MM.1S (cell line): ENCODE results near the gene LDLRAD4.

Source experiments
- DNase-seq: peaks from one replicate; pipeline ENCODE4 v3.0.0-alpha.2; 2015
- H2AFZ ChIP-seq: fragments of 300-600 bp; sonication (generic); 2 replicates; pipeline ENCODE4 v1.6.0; 2016; ENCODE audit warnings: antibody characterized with exemption, low read length
- H3F3A ChIP-seq: fragments of 300-600 bp; sonication (generic); 2 replicates; pipeline ENCODE4 v1.6.1; 2016; ENCODE audit warnings: mild to moderate bottlenecking, antibody characterized with exemption, low read length, moderate library complexity, mixed read lengths; ENCODE audit not compliant: insufficient read depth
- H3K27ac ChIP-seq: fragments of 300-600 bp; sonication (generic); 2 replicates; pipeline ENCODE4 v1.5.1; 2016; ENCODE audit warnings: mild to moderate bottlenecking, low read length
- H3K27me3 ChIP-seq: fragments of 300-600 bp; sonication (generic); replicated peaks from 2 replicates; pipeline ENCODE4 v1.6.0; 2016; ENCODE audit warnings: low read length; ENCODE audit not compliant: insufficient read depth
- H3K36me3 ChIP-seq: fragments of 300-600 bp; sonication (generic); replicated peaks from 2 replicates; pipeline ENCODE4 v1.6.1; 2016; ENCODE audit warnings: mild to moderate bottlenecking, low read length, mixed read lengths; ENCODE audit not compliant: insufficient read depth
- H3K4me1 ChIP-seq: fragments of 300-600 bp; sonication (generic); 2 replicates; pipeline ENCODE4 v1.6.1; 2016; ENCODE audit warnings: low read length, mixed read lengths
- H3K4me2 ChIP-seq: fragments of 300-600 bp; sonication (generic); 2 replicates; pipeline ENCODE4 v1.6.0; 2016; ENCODE audit warnings: low read depth, low read length
- H3K4me3 ChIP-seq: fragments of 300-600 bp; sonication (generic); 2 replicates; pipeline ENCODE4 v1.5.1; 2016; ENCODE audit warnings: low read length, mixed read lengths
- H3K79me2 ChIP-seq: fragments of 300-600 bp; sonication (generic); 2 replicates; pipeline ENCODE4 v1.6.1; 2016; ENCODE audit warnings: mixed run types, low read length, mixed read lengths
- H3K9ac ChIP-seq: fragments of 300-600 bp; sonication (generic); 2 replicates; pipeline ENCODE4 v1.6.1; 2016; ENCODE audit warnings: low read length, mixed read lengths
- H3K9me2 ChIP-seq: fragments of 300-600 bp; sonication (generic); replicated peaks from 2 replicates; pipeline ENCODE4 v1.6.1; 2016; ENCODE audit warnings: mild to moderate bottlenecking, low read length, mixed read lengths; ENCODE audit not compliant: insufficient read depth
- H3K9me3 ChIP-seq: fragments of 300-600 bp; sonication (generic); replicated peaks from 2 replicates; pipeline ENCODE4 v1.6.1; 2016; ENCODE audit warnings: mild to moderate bottlenecking, low read length, mixed read lengths; ENCODE audit not compliant: insufficient read depth
- H4K20me1 ChIP-seq: fragments of 300-600 bp; sonication (generic); 2 replicates; pipeline ENCODE4 v1.6.1; 2016; ENCODE audit warnings: mild to moderate bottlenecking, low read length, moderate library complexity, mixed read lengths; ENCODE audit not compliant: insufficient read depth
- EZH2 ChIP-seq: fragments of 300-600 bp; sonication (generic); optimal IDR thresholded peaks from 2 replicates; pipeline ENCODE3; 2017; ENCODE audit warnings: low read depth, mild to moderate bottlenecking, antibody characterized with exemption, low read length, mixed read lengths
- EZH2phosphoT487 ChIP-seq: fragments of 300-600 bp; sonication (generic); IDR thresholded peaks from 2 replicates; pipeline ENCODE4 v1.6.1; 2018; ENCODE audit warnings: antibody characterized with exemption, low read length
- TF ChIP-seq, protein P1 (sequence below): fragments of 300-600 bp; sonication (generic); IDR thresholded peaks from 2 replicates; pipeline ENCODE4 v1.5.1; 2016; ENCODE audit warnings: antibody characterized with exemption, low read length, mixed read lengths

Gene LDLRAD4

GRCh38 chr18:13227910-13228309 is 9.3 kb downstream of the LDLRAD4 start:
- H3K4me1 ChIP-seq: no peaks in the 10 kb centered on the region
- H3K9me3 ChIP-seq: no peaks in the 10 kb centered on the region
- no peaks in the 10 kb centered on the region for H3K79me2 ChIP-seq
- no peak overlapping the region for H3K27ac ChIP-seq
- H3F3A ChIP-seq: no peaks in the 10 kb centered on the region
- H4K20me1 ChIP-seq: no peaks in the 10 kb centered on the region
- H3K4me3 ChIP-seq: no peak overlapping the region
- H3K4me2 ChIP-seq: no peak overlapping the region
- no peak for DNase-seq
- H3K36me3 ChIP-seq: no peaks in the 10 kb centered on the region
- H3K9ac ChIP-seq: no peak overlapping the region
- H3K9me2 ChIP-seq: no peaks in the 10 kb centered on the region
- no peak overlapping the region for H2AFZ ChIP-seq
- TF ChIP-seq EZH2: no peak
- TF ChIP-seq, protein P1, sequence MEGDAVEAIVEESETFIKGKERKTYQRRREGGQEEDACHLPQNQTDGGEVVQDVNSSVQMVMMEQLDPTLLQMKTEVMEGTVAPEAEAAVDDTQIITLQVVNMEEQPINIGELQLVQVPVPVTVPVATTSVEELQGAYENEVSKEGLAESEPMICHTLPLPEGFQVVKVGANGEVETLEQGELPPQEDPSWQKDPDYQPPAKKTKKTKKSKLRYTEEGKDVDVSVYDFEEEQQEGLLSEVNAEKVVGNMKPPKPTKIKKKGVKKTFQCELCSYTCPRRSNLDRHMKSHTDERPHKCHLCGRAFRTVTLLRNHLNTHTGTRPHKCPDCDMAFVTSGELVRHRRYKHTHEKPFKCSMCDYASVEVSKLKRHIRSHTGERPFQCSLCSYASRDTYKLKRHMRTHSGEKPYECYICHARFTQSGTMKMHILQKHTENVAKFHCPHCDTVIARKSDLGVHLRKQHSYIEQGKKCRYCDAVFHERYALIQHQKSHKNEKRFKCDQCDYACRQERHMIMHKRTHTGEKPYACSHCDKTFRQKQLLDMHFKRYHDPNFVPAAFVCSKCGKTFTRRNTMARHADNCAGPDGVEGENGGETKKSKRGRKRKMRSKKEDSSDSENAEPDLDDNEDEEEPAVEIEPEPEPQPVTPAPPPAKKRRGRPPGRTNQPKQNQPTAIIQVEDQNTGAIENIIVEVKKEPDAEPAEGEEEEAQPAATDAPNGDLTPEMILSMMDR: no peak
- TF ChIP-seq EZH2phosphoT487: no peak
- H3K27me3 ChIP-seq: no peaks in the 10 kb centered on the region

GRCh38 chr18:13229001-13229671 is 10.6 kb downstream of the LDLRAD4 start:
- Histone ChIP-seq H3K27me3 (no peaks in the 10 kb centered on the region), H3K9me3 (no peaks in the 10 kb centered on the region), H3F3A (no peaks in the 10 kb centered on the region), H3K36me3 (no peaks in the 10 kb centered on the region), H3K9me2 (no peaks in the 10 kb centered on the region), H2AFZ (no peak overlapping the region), H3K4me3 (no peak overlapping the region), H3K9ac (no peak overlapping the region), H3K4me2 (no peak overlapping the region), H3K4me1 (no peaks in the 10 kb centered on the region), H3K79me2 (no peaks in the 10 kb centered on the region), H4K20me1 (no peaks in the 10 kb centered on the region), H3K27ac (no peak overlapping the region)
- DNase-seq: no peak
- TF ChIP-seq EZH2: no peak
- no peak for TF ChIP-seq EZH2phosphoT487
- TF ChIP-seq, protein P1: no peak

GRCh38 chr18:13231151-13231550 is 12.6 kb downstream of the LDLRAD4 start:
- no peaks in the 10 kb centered on the region for H4K20me1 ChIP-seq
- TF ChIP-seq EZH2phosphoT487 (no peak), EZH2 (no peak)
- TF ChIP-seq, protein P1: no peak
- H3K27me3 ChIP-seq: no peaks in the 10 kb centered on the region
- H3K4me3 ChIP-seq: no peak overlapping the region
- H3K9me3 ChIP-seq: no peaks in the 10 kb centered on the region
- H3K79me2 ChIP-seq: no peaks in the 10 kb centered on the region
- no peak overlapping the region for H3K27ac ChIP-seq
- H3K9me2 ChIP-seq: no peaks in the 10 kb centered on the region
- no peak for DNase-seq
- H3K4me1 ChIP-seq: no peaks in the 10 kb centered on the region
- no peak overlapping the region for H3K4me2 ChIP-seq
- H3F3A ChIP-seq: no peaks in the 10 kb centered on the region
- no peaks in the 10 kb centered on the region for H3K36me3 ChIP-seq
- no peak overlapping the region for H2AFZ ChIP-seq
- no peak overlapping the region for H3K9ac ChIP-seq
